GM12865 (cell line): ENCODE data around the gene TMEM170B.
A peak's percentile ranks its signal among the peaks of the same experiment; 100 is the strongest.

ENCODE experiments used
- DNase-seq: peaks from one replicate; pipeline ENCODE4 v3.0.0; 2010; ENCODE audit warnings: low read depth
- H3K4me3 ChIP-seq: 2 replicates; pipeline ENCODE4 v1.5.1; 2011; ENCODE audit warnings: mild to moderate bottlenecking, low read depth, low read length, control low read depth
- CTCF ChIP-seq: IDR thresholded peaks from 2 replicates; pipeline ENCODE4 v1.5.1; 2011; ENCODE audit warnings: low read length, control low read depth, low read depth, inconsistent platforms; ENCODE audit not compliant: insufficient read depth; ENCODE audit errors: missing control alignments

Gene TMEM170B

DNA sequence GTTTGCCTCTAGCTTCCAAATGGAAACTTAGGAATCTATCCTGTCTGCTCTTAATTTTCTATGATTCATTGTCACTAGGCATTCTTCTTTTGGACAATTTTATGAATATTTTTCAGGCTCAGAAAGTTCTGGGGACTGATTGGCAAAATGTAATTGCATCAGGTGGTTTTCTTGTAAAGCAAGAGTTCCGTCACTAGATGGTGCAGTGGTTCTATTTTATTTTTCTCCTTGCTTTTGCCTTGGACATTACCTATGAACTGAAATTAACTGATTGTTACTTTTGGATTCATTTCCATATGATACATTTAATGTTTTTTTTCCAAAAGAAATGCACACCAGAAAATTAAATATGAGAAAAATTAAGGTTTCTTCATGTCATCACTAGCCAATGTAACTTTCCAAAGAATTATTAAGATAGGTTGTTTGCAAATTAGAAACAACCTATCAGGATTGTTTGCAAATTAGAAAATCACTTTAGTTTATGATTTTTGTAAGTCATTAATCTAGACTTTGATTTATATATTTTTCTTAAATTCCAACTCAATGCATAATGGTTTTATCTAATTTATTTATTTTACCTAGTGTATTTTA, 48.0 kb downstream of the TMEM170B start:
- DNase-seq, result peak; percentile 62
- peak; percentile 47 for TF ChIP-seq CTCF
- H3K4me3 ChIP-seq, result no peak overlapping the region

GRCh38 chr6:11586117-11586516, 48.6 kb downstream of the TMEM170B start:
- H3K4me3 ChIP-seq, result no peak overlapping the region
- TF ChIP-seq CTCF, result no peak
- DNase-seq, result no peak

DNA sequence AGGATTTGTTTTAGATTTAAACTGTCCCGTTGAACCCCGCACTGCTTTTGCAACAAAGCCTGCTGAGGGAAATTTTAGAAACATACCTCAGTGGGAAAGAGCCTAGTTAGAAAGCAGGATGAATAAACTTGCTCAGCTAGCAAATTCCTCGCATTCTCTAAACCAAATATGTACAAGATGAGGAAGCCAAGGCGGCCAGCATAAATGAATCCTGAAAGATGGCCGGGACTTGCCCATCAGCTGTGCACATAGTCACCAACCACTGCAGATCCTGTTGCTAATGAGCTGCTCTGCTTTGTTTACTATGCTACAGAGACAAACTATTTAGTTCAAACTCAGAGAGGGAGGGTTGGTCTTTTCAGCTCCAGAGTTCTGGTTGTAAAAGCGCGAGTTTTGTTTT, 49.0 kb downstream of the TMEM170B start:
- no peak overlapping the region for H3K4me3 ChIP-seq
- TF ChIP-seq CTCF, result no peak
- no peak for DNase-seq

- H3K4me3 ChIP-seq, result no peak overlapping the region
- TF ChIP-seq CTCF, result no peak
- no peak for DNase-seq
Measured at GRCh38 chr6:11589261-11589660, 51.7 kb downstream of the TMEM170B start.

DNA sequence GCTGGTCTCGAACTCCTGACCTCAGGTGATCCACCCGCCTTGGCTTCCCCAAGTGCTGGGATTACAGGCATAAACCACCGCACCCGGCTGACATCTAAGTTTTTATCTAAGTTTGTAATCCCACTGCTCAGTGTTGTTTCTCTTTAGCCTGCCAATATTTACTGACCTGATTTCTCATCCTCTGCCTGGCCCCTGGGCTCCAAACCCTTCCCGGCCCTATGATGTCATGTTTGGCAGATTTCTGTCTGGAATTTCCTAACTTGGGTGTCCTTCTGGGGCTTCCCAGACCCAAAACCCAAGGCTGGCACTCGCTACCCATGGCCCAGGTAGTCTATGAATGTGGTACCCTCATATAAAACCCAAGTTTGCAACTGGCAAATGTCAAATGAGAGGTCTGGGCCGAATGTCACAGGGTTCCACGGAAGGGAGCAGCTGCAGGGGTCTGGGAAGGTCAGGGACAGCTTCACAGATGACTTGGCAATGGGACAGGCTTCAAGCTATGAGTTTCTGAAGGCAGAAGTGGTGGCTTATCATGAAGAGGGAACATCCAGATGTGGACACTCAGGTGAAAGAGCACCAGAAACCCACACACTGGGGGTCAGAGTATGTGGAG, 54.9 kb downstream of the TMEM170B start:
- no peak overlapping the region for H3K4me3 ChIP-seq
- no peak for TF ChIP-seq CTCF
- no peak for DNase-seq

- no peak for DNase-seq
- H3K4me3 ChIP-seq, result no peak overlapping the region
- no peak for TF ChIP-seq CTCF
Measured at GRCh38 chr6:11593096-11593495, 55.5 kb downstream of the TMEM170B start.

DNA sequence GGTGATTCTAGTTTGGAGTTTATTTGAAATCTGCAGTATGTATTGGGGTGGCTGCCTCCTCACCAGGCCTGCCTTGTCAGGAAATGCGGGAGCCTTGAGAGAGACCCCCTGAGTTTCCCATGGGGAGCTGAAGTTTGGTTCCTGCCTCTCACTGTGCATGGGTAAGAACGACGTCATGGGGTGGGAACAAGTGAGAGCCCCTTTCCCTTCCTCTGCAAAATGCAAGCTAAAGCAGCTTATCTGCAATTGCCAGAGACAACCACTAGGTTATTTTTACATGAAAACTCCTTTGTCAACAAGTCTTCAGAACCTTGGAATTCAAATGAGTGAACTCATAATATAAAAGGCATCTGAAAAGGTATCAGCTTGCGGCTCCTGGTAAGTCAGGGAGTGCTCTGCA, 58.4 kb downstream of the TMEM170B start:
- DNase-seq, result peak; percentile 18
- no peak for TF ChIP-seq CTCF
- H3K4me3 ChIP-seq, result no peak overlapping the region
